ENCODE measurements around the gene OR2AG1. TPM values are rescaled to one million over a fixed set of nuclear protein-coding genes. Genes with fewer than 3 reads are reported as not detected.
"Not testable (repeated sequence)": the region's sequence is repeated elsewhere in the genome, so short reads cannot be mapped to it uniquely, and the experiment has no call there.

OR2AG1 gene
- total and polyA plus RNA-seq, 7 donors = not detected

DNA sequence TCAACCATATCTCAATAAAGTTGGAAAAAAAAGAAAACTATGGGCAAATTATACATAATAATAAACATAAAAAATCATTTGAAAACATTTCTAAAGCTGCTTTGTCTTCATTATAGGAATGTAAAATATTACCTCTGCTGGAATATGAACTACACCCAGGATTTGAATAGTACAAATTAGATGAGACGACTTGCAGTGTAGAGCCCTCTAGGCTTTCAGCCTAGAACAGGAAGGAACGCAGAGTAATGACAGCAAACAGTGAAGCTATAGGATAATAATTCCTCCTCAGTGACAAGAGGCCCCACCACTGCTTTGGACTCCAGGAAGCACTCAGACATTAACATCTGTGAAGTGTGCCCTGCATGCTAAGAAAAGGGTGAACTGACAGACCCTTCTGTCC, 7.7 kb downstream of the OR2AG1 start:
- no peaks in the 10 kb centered on the region for H3K9me3 ChIP-seq
- H3K4me1 ChIP-seq = no peaks in the 10 kb centered on the region
- TF ChIP-seq POLR2AphosphoS5 (IDR thresholded peaks at IDR 0.05) = no peak
- no peaks in the 10 kb centered on the region for H3K27me3 ChIP-seq
- H3K36me3 ChIP-seq = no peaks in the 10 kb centered on the region
- H3K4me3 ChIP-seq = no peak overlapping the region
- no peak for DNase-seq
- 74 to 75% methylated on average over 2 of the region's 2 CpGs for WGBS, 2 donors
- no peak overlapping the region for H3K27ac ChIP-seq
- intact Hi-C loops (cut with DNase I) = no loop called here

DNA sequence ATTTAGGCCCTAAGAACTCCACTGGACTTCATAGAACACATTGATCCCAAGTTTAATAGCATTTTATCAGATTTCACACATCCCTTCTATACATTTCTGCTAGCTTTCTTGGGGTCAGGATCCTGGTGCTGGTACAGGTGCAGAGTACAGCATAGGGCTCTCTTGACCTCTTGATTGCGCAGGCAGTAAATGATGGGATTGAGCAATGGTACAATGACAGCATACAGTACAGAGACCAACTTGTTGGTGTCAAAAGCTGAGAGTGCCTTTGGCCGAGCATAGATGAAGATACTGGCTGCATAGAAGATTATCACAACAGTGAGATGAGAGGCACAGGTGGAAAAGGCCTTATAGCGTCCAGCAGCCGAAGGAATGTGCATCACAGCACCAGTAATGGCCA, 11.8 kb downstream of the OR2AG1 start:
- H3K27ac ChIP-seq = no peak overlapping the region
- TF ChIP-seq POLR2AphosphoS5 (IDR thresholded peaks at IDR 0.05) (no peak), POLR2A (IDR thresholded peaks at IDR 0.05) (no peak), EP300 (IDR thresholded peaks at IDR 0.05) (no peak)
- TF ChIP-seq, protein P1, sequence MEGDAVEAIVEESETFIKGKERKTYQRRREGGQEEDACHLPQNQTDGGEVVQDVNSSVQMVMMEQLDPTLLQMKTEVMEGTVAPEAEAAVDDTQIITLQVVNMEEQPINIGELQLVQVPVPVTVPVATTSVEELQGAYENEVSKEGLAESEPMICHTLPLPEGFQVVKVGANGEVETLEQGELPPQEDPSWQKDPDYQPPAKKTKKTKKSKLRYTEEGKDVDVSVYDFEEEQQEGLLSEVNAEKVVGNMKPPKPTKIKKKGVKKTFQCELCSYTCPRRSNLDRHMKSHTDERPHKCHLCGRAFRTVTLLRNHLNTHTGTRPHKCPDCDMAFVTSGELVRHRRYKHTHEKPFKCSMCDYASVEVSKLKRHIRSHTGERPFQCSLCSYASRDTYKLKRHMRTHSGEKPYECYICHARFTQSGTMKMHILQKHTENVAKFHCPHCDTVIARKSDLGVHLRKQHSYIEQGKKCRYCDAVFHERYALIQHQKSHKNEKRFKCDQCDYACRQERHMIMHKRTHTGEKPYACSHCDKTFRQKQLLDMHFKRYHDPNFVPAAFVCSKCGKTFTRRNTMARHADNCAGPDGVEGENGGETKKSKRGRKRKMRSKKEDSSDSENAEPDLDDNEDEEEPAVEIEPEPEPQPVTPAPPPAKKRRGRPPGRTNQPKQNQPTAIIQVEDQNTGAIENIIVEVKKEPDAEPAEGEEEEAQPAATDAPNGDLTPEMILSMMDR (IDR thresholded peaks at IDR 0.05) = no peak

DNA sequence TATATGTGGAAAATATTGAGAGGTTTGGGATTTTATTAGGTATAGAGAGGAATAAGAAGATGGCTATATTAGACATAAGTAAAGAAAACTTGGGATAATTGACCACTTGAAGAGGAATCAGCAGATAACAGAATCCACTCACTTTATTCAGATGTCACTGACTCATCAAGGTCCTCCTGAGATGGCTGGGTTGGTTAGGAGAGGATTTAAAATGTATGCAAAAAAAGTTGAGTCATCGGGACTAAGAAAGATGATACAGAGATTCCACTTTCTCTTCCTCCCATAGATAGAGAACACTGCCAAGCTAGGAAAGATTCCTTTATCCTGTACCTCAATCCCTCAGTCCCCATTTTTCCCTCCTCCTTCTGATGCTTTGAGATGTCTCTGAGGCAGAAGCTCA, 16.6 kb downstream of the OR2AG1 start, which contains the start of gene OR6A2:
TSS of gene OR6A2 (minus strand) at position 288 of the 400 bp plus-strand sequence. CDS start 3,981 bp downstream, outside the sequence.
- no peak for TF ChIP-seq POLR2A (IDR thresholded peaks at IDR 0.05)
- no peak for TF ChIP-seq EP300 (IDR thresholded peaks at IDR 0.05)
- TF ChIP-seq, protein P1 (IDR thresholded peaks at IDR 0.05) = no peak
- TF ChIP-seq POLR2AphosphoS5 (IDR thresholded peaks at IDR 0.05) = no peak
- Histone ChIP-seq H3K36me3 (no peaks in the 10 kb centered on the region), H3K4me1 (no peaks in the 10 kb centered on the region), H3K27ac (no peak within 1 kb of the TSS), H3K9me3 (peaks cover 0 to 3% (median 0%) of the 10 kb centered on the region in 4 donors), H3K4me3 (no peak within 1 kb of the TSS), H3K27me3 (no peaks in the 10 kb centered on the region)
- no peak for DNase-seq
- WGBS, 2 donors = 86 to 90% methylated on average over 1 of the region's 1 CpG
- intact Hi-C loops (cut with DNase I) = no loop called here

More for the DNA sequence above, 11.8 kb downstream of the OR2AG1 start:
- DNase-seq = no peak
- no peaks in the 10 kb centered on the region for H3K27me3 ChIP-seq
- intact Hi-C loops (cut with DNase I) = no loop called here
- WGBS, 2 donors = 85 to 92% methylated on average over 4 of the region's 4 CpGs
- H3K9me3 ChIP-seq = no peaks in the 10 kb centered on the region
- no peaks in the 10 kb centered on the region for H3K4me1 ChIP-seq
- H3K36me3 ChIP-seq = no peaks in the 10 kb centered on the region
- H3K4me3 ChIP-seq = no peak overlapping the region

DNA sequence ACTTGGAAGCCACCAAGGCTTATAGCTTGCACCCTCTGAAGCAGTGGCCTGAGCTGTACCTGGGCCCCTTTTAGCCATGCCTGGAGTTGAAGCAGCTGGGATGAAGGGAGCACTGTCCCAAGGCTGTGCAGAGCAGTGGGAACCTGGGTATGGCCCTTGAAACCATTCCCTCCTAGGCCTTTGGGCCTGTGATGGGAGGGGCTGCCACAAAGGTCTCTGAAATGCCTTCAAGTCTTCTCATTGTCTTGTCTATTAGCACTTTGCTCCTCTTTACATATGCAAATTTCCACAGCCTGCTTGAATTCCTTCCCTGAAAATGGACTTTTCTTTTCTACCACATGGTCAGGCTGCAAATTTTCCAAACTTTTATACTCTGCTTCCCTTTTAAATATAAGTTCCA, 18.3 kb downstream of the OR2AG1 start:
- intact Hi-C loops (cut with DNase I); H3K4me3 ChIP-seq; H3K27ac ChIP-seq: not testable (repeated sequence)

DNA sequence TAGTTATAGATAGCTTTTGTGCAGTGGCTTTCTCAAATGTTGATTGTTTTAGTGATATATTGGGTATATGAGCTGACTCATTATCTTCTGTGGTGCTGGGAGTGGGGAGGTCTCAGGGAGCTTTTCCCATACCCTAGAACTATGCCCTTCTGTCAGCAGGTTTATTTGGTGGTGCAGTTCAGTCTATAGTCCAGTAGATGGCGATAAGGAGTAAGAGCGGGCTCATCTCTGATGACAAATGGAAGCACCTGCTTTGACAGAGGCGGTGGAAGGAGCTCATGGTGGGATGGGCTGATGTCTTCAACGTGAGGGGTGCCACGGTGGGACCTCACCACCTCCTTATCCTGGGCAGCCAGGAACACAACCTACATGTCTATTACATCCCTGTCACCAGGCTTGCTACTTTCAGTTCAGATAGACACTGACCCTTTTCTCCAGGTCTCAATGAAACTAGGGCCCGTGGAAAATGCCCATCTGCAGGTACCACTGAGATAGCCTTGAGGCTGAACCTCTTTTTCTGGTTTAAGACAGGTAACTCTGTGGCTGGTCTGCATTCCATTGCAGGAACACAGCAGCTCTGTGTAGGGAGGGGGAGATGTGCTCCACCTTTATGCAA, 29.7 kb downstream of the OR2AG1 start:
- DNase-seq = no peak
- H3K36me3 ChIP-seq = no peaks in the 10 kb centered on the region
- no peak overlapping the region for H3K27ac ChIP-seq
- H3K4me1 ChIP-seq = no peaks in the 10 kb centered on the region
- H3K4me3 ChIP-seq = no peak overlapping the region
- H3K9me3 ChIP-seq = no peaks in the 10 kb centered on the region
- intact Hi-C loops (cut with DNase I) = no loop called here
- TF ChIP-seq, protein P1 (IDR thresholded peaks at IDR 0.05) = peak; percentile 42 to 90 (median 56)
- TF ChIP-seq POLR2AphosphoS5 (IDR thresholded peaks at IDR 0.05) = no peak
- no peaks in the 10 kb centered on the region for H3K27me3 ChIP-seq
- WGBS, 2 donors = 13 to 17% methylated on average over 6 of the region's 6 CpGs

More for the DNA sequence above, 18.3 kb downstream of the OR2AG1 start:
- not testable (repeated sequence) for H3K9me3 ChIP-seq, H3K27me3 ChIP-seq, DNase-seq, H3K4me1 ChIP-seq, H3K36me3 ChIP-seq

DNA sequence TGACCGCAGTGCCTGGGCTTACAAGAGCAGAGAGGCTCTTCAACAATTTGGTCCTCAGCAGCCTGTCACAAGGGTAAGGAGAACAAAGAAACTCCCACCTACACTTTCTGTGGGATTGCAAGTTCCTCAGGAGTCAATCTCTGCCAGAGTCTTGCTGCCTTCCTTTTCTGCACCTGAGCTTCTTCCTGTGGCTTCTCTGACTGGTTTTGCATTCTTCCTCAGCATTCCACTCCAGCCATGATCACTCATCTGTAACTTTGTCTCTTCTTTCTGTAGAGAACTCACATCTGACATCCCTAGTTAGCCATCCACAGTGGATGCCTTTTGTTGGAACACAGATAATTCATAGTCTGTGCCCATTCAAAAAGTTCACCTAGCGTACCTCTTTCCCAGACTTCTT, 30.8 kb downstream of the OR2AG1 start:
- Histone ChIP-seq H3K27me3 (no peaks in the 10 kb centered on the region), H3K9me3 (no peaks in the 10 kb centered on the region), H3K4me3 (no peak overlapping the region), H3K27ac (no peak overlapping the region), H3K36me3 (no peaks in the 10 kb centered on the region), H3K4me1 (no peaks in the 10 kb centered on the region)
- DNase-seq = no peak
- WGBS, 2 donors = 73 to 74% methylated on average over 2 of the region's 2 CpGs
- TF ChIP-seq POLR2A (IDR thresholded peaks at IDR 0.05) (no peak), EP300 (IDR thresholded peaks at IDR 0.05) (no peak)
- intact Hi-C loops (cut with DNase I) = no loop called here

Measured in sigmoid colon (tissue), 7 donors.